ENCODE results near the gene TMEM132C.

TMEM132C gene

GRCh38 chr12:128531170-128531569 is 264.2 kb downstream of the TMEM132C start:
- DNase-seq (ENCODE audit: low read depth in 1 of 2, low spot score in 1 of 2): no peak

GRCh38 chr12:128534906-128535305 is 267.9 kb downstream of the TMEM132C start:
- Histone ChIP-seq H3K4me3 (replicated peaks; ENCODE audit: insufficient read depth, low read length) (no peak overlapping the region), H3K27me3 (ENCODE audit: insufficient read depth, poor library complexity, severe bottlenecking) (no peaks in the 10 kb centered on the region), H3K27ac (replicated peaks) (no peak overlapping the region)
- DNase-seq (ENCODE audit: low read depth in 1 of 2, low spot score in 1 of 2): no peak
- TF ChIP-seq, protein P1, sequence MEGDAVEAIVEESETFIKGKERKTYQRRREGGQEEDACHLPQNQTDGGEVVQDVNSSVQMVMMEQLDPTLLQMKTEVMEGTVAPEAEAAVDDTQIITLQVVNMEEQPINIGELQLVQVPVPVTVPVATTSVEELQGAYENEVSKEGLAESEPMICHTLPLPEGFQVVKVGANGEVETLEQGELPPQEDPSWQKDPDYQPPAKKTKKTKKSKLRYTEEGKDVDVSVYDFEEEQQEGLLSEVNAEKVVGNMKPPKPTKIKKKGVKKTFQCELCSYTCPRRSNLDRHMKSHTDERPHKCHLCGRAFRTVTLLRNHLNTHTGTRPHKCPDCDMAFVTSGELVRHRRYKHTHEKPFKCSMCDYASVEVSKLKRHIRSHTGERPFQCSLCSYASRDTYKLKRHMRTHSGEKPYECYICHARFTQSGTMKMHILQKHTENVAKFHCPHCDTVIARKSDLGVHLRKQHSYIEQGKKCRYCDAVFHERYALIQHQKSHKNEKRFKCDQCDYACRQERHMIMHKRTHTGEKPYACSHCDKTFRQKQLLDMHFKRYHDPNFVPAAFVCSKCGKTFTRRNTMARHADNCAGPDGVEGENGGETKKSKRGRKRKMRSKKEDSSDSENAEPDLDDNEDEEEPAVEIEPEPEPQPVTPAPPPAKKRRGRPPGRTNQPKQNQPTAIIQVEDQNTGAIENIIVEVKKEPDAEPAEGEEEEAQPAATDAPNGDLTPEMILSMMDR (IDR thresholded peaks at IDR 0.05; ENCODE audit: insufficient read depth, low read length): no peak
- TF ChIP-seq, protein P2, sequence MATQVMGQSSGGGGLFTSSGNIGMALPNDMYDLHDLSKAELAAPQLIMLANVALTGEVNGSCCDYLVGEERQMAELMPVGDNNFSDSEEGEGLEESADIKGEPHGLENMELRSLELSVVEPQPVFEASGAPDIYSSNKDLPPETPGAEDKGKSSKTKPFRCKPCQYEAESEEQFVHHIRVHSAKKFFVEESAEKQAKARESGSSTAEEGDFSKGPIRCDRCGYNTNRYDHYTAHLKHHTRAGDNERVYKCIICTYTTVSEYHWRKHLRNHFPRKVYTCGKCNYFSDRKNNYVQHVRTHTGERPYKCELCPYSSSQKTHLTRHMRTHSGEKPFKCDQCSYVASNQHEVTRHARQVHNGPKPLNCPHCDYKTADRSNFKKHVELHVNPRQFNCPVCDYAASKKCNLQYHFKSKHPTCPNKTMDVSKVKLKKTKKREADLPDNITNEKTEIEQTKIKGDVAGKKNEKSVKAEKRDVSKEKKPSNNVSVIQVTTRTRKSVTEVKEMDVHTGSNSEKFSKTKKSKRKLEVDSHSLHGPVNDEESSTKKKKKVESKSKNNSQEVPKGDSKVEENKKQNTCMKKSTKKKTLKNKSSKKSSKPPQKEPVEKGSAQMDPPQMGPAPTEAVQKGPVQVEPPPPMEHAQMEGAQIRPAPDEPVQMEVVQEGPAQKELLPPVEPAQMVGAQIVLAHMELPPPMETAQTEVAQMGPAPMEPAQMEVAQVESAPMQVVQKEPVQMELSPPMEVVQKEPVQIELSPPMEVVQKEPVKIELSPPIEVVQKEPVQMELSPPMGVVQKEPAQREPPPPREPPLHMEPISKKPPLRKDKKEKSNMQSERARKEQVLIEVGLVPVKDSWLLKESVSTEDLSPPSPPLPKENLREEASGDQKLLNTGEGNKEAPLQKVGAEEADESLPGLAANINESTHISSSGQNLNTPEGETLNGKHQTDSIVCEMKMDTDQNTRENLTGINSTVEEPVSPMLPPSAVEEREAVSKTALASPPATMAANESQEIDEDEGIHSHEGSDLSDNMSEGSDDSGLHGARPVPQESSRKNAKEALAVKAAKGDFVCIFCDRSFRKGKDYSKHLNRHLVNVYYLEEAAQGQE (IDR thresholded peaks at IDR 0.05; ENCODE audit: insufficient replicate concordance, low read depth): no peak
- TF ChIP-seq SPI1 (IDR thresholded peaks at IDR 0.05; ENCODE audit: borderline replicate concordance, low read depth) (no peak), GABPA (IDR thresholded peaks at IDR 0.05; ENCODE audit: low read depth) (no peak), POLR2AphosphoS5 (IDR thresholded peaks at IDR 0.05; ENCODE audit: low read depth) (no peak)

More at GRCh38 chr12:128531170-128531569, 264.2 kb downstream of the TMEM132C start:
- Histone ChIP-seq H3K27me3 (ENCODE audit: insufficient read depth, poor library complexity, severe bottlenecking) (no peaks in the 10 kb centered on the region), H3K4me3 (replicated peaks; ENCODE audit: insufficient read depth, low read length) (no peak overlapping the region), H3K27ac (replicated peaks) (no peak overlapping the region)
- TF ChIP-seq GABPA (IDR thresholded peaks at IDR 0.05; ENCODE audit: low read depth) (no peak), POLR2AphosphoS5 (IDR thresholded peaks at IDR 0.05; ENCODE audit: low read depth) (no peak), SPI1 (IDR thresholded peaks at IDR 0.05; ENCODE audit: borderline replicate concordance, low read depth) (no peak)
- TF ChIP-seq, protein P2 (IDR thresholded peaks at IDR 0.05; ENCODE audit: insufficient replicate concordance, low read depth): no peak
- TF ChIP-seq, protein P1 (IDR thresholded peaks at IDR 0.05; ENCODE audit: insufficient read depth, low read length): no peak

DNA sequence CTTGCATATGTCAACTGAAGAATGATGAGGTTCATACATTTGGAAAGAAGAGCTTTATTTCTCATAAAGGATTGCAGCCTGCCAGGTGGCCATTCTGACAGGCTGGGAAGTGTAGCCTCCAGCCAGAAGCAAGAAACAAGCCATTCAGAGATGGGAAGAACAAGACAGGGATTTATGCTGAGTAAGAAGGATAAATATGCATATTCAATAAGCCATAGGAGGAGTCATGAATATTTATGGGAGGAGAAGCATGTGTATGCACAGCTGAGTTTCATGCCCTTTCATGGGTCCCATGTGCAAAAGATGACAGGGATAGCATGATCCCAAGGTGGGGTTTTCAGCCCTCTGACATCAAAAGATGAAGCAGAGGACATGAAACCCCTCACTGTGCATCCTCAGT is 269.8 kb downstream of the TMEM132C start:
- no peak overlapping the region for H3K27ac ChIP-seq (replicated peaks)
- no peaks in the 10 kb centered on the region for H3K27me3 ChIP-seq (ENCODE audit: insufficient read depth, poor library complexity, severe bottlenecking)
- TF ChIP-seq GABPA (IDR thresholded peaks at IDR 0.05; ENCODE audit: low read depth) (no peak), SPI1 (IDR thresholded peaks at IDR 0.05; ENCODE audit: borderline replicate concordance, low read depth) (no peak), POLR2AphosphoS5 (IDR thresholded peaks at IDR 0.05; ENCODE audit: low read depth) (no peak)
- TF ChIP-seq, protein P1 (IDR thresholded peaks at IDR 0.05; ENCODE audit: insufficient read depth, low read length): no peak
- TF ChIP-seq, protein P2 (IDR thresholded peaks at IDR 0.05; ENCODE audit: insufficient replicate concordance, low read depth): no peak
- H3K4me3 ChIP-seq (replicated peaks; ENCODE audit: insufficient read depth, low read length): no peak overlapping the region
- DNase-seq (ENCODE audit: low read depth in 1 of 2, low spot score in 1 of 2): no peak

All from HL-60 (cell line).